GM19395 (cell line): Measurements from ENCODE around the gene ZBTB11.
"Not testable (repeated sequence)": the region's sequence is repeated elsewhere in the genome, so short reads cannot be mapped to it uniquely, and the experiment has no call there.

Experiments used
- ATAC-seq: cut with Tn5 transposase; IDR thresholded peaks from one replicate; pipeline ENCODE4 v1.9.1; 2021; ENCODE audit warnings: mild to moderate bottlenecking, moderate library complexity; ENCODE audit not compliant: unreplicated experiment

The ZBTB11 gene

DNA sequence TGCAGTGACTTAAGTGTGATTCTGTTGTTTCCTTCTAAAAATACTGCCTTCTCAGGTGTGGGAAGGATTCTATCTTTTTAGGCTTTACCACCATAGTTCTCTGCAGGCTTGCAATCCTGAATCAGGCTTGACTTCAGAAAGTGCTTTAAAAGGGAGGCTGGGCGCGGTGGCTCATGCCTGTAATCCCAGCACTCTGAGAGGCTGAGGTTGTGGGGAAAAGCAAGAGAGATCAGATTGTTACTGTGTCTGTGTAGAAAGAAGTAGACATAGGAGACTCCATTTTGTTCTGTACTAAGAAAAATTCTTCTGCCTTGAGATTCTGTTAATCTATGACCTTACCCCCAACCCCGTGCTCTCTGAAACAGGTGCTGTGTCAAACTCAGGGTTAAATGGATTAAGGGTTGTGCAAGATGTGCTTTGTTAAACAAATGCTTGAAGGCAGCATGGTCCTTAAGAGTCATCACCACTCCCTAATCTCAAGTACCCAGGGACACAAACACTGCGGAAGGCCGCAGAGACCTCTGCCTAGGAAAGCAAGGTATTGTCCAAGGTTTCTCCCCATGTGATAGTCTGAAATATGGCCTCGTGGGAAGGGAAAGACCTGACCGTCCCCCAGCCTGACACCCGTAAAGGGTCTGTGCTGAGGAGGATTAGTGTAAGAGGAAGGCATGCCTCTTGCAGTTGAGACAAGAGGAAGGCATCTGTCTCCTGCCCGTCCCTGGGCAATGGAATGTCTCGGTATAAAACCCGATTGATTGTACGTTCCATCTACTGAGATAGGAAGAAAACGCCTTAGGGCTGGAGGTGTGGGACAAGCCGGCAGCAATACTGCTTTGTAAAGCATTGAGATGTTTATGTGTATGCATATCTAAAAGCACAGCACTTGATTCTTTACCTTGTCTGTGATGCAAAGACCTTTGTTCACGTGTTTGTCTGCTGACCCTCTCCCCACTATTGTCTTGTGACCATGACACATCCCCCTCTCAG, 15.0 kb upstream of the ZBTB11 start:
- ATAC-seq, result not testable (repeated sequence)

DNA sequence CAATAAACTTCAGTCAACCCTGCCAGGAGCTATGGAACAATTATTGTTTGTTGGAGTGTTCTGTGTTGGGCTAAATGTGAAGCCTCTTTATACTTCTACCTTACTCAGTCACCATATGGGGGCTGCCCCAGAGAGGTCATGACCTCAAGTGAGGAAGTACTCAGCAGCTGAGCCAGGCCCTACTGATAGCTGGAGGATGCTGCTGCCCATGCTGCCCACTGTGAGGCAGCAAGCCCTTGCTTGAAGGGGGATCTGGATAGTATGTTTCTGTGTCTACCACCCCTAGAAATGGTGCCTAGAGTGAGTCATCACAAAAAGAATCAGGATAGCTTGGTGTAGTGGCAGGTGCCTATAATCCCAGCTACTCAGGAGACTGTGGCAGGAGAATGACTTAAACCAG, 14.0 kb upstream of the ZBTB11 start:
- no peak for ATAC-seq

- no peak for ATAC-seq
Measured at GRCh38 chr3:101689286-101689685, 12.4 kb upstream of the ZBTB11 start.

GRCh38 chr3:101687142-101687931, 10.4 kb upstream of the ZBTB11 start:
- no peak for ATAC-seq

DNA sequence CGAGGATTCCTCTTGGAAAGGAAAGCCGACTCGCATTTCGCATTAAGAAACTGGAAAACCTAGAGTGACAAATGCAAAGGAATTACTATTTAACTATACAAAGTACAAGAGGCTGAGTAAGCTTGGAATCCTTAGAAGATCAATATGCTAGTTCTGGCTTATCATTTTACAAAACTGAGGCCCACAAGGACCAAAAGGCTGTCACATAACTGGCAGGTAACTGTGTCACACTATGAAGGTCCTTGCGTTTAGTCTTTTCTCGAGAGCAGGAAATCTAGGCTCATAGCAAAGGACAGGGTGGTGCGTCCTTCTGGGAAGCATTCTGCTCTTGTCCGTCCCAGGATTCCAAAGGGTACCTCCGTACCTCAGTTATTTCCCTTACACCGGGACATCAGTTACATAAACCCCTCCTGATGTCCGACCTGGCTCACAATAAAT, 9.0 kb upstream of the ZBTB11 start:
- ATAC-seq, result no peak

DNA sequence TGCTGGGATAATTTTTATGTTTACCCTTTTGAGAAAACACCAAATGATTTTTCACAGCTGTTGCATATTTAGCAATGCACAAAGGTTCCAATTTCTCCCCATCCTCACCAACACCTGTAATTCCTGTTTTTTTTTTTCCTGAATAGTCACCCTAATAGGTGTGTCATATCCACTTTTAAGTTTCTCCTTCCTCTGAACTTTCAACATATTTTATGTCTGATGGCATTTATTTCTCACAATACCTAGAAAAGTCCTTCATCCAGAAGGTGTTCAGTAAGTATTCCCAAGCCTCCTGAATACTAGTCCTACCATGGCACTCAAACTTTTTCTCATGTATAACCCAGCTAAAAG, 8.1 kb upstream of the ZBTB11 start:
- ATAC-seq, result no peak

GRCh38 chr3:101680466-101680865, 3.5 kb upstream of the ZBTB11 start:
- no peak for ATAC-seq

DNA sequence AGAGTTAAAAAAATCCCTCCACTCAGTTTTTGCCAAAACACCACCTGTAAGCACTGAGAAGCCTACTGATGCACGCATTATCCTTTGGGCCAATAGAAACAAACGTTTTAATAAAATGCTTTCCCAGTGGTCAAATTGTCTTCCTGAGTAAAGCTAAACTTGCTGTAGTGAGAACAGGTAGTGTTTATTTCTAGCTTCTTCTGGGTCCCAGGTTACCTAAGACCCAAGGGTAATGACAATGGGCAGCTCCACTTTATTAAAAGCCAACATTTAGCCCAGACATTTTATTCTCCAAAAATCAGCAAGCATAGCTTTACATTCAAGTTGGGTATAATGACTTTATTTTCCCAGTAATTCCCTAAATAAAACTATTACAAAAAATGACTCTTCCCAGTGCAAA, 1.9 kb upstream of the ZBTB11 start:
- ATAC-seq, result not testable (repeated sequence)

DNA sequence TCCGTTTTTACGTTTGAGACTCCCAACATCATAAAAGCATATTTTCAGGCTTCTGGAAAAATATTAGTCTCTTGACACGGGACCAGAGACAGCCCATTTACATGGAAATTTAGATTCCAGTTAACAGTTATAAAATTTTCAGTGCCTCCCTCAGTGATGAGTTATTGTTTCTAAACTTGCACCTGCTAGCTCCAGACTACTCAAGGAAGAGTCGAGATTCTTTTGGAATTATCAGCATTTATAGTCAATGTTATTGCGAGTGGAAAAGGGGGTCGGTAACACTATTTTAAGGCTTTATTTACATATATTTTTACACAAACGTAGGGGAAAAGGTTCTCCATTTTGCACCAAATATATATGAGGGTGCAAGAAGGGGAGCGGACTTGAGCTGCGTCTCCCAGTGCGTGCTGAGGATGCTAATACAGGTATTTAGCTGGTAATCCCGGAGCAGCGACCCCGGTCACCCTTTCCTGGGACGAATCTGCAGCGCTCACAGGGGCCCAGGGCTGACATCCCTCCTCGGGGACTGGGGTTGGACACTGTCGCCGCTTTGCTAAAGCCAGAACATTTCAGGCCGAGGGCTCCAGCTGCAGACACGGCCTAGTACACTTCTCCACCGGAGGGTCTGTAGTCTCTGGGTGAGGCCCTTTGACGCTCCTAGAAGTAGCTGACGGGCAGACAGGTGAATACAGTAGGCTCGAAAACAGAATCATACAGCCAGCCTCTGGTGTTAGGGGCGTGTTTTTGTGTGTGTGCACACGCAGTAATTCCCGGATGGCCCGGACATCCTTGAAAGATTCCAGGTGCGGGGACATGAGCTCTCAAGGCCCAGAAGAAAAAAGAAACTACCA, 729 bp upstream of the ZBTB11 start:
- no peak for ATAC-seq

- ATAC-seq, result peak; percentile 74
Measured at GRCh38 chr3:101676216-101676764, 642 bp downstream of the ZBTB11 start.

DNA sequence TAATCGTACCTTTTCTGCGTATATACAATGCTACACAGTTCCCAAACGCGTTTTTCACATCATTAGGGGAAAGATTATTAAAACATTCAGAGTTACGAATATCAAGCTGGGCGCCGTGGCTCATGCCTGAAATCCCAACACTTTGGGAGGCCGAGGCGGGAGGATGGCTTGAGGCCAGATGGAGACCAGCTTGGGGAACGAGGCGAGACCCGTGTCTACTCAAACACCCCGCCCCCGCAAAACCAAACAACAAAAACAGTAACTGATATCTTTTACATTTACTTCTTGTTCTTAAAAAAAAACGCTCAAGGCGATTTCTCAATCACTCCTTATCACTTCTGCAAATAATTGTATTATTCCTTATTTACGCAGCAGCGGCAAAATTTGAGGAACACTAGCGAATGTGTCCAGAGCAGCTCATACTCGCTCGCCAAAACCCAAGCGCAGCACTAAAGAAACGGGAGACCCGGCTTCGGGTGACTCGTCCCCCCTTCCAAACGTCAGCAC, 1.2 kb downstream of the ZBTB11 start:
- no peak for ATAC-seq

GRCh38 chr3:101674518-101674917, 2.4 kb downstream of the ZBTB11 start:
- ATAC-seq, result no peak

DNA sequence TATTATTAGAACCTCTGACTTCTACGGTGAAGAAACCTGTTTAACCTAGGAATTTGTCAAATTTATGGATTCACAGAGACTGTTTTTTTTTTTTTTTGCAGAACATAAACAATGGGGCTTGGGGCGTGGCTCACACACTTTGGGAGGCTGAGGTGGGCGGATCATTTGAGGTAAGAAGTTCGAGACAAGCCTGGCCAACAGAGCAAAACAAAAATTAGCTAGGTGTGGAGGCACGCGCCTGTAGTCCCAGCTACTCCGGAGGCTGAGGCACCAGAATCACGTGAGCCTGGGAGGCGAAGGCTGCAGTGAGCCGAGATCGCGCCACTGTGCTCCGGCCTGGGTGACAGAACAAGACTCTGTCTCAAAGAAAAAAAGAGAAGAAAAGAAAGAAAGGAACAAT, 3.0 kb downstream of the ZBTB11 start:
- ATAC-seq, result no peak

- no peak for ATAC-seq
Measured at GRCh38 chr3:101671014-101671413, 5.9 kb downstream of the ZBTB11 start.

GRCh38 chr3:101667844-101668243, 9.1 kb downstream of the ZBTB11 start:
- no peak for ATAC-seq

DNA sequence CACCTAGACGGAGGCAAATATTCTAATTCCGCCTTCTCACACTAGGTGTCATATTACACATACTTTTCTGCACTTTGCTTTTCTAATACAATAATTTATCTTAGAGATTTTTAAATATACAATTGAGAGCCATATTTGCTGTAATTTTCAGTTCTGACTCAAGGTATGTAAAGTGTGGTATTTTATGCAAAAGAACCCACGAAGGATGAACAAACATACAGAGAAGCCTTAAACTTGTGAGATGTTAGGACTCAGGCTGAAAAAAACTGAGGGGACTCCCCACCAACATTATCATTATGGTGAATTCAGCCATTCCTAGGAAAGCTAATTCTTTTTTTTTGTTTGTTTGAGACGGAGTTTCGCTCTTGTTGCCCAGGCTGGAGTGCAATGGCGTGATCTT, 9.6 kb downstream of the ZBTB11 start:
- ATAC-seq, result no peak

DNA sequence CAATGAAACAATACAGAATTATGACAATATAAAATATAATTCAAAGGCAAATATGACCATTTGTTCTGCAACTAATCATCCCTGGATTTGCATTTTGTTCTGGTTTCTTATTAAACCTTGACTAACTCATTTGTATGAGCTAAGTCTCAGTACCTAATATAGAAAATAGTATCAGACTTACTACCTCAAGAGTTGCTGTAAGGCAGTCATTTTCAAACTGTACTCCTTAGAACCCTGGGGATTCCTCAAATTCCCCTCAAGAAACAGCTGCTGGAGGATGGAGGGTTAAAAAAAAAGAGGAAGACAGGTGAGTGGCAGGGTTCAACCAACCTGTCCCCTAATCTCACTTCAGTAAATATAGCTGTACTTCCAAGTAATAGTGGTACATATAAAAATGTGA, 11.1 kb downstream of the ZBTB11 start:
- ATAC-seq, result no peak

DNA sequence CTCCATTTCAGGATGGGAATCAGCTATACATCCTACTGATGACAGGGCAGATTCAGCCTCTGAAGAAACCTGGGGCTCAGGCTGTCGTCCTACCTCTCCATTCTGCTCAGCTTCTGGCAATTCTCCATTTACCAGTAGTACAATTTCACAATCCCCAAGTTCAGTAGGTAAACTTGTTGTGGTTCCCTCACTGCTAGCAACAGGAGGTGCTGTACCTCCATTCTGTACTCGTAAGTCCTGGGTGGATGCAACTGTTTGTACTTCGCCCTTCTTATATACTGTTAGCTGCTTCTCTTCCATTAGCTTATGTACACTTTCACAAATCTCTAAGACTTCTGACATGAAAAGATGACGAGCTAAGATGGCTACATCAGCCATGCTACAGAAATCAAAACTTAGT, 11.6 kb downstream of the ZBTB11 start:
- no peak for ATAC-seq

GRCh38 chr3:101660714-101661113, 16.2 kb downstream of the ZBTB11 start:
- no peak for ATAC-seq

DNA sequence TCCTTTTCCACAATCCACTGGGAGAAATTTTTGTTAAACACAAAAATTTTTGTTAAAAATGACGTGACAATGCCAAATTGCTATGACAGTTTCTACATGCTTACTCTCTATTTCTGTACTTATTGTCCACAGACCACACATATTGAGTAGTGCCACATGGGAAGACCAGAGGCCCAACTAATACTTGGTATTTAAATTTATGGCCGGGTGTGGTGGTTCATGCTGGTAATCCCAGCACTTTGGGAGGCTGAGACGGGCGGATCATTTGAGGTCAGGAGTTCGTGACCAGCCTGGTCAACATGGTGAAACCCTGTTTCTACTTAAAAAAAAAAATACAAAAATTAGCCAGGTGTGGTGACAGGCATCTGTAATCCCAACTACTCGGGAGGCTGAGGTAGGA, 20.3 kb downstream of the ZBTB11 start:
- no peak for ATAC-seq

- no peak for ATAC-seq
Measured at GRCh38 chr3:101646726-101647125, 30.2 kb downstream of the ZBTB11 start.
